K562 (cell line): Measurements from ENCODE around the gene KRTAP4-3. TPM values are rescaled to one million over a fixed set of nuclear protein-coding genes. Genes with fewer than 3 reads are reported as not detected.

ENCODE experiments used
- ATAC-seq: fragments of 200-7000 bp; cut with Tn5 transposase; 3 replicates; pipeline ENCODE4 v1.9.1; 2020; ENCODE audit warnings: moderate library complexity
- BruUV-seq: library from RNA; stranded (reverse); fragments of 400-500 nt; replicated peaks from 2 replicates; lab custom pipeline; 2021; lab: Mats Ljungman, UMichigan
- CTCF ChIA-PET: fragments of 300-600 bp; formaldehyde crosslinking; extraction: SDS; loops from one replicate; lab custom pipeline; 2021; ENCODE audit warnings: low intra/inter-chr PET ratio; lab: Yijun Ruan, JAX
- POLR2A ChIA-PET: fragments of 300-600, 350-650 bp; sonication (Branson Sonifier 250); formaldehyde crosslinking; extraction: SDS; loops from one replicate; lab custom pipeline; 2021; ENCODE audit warnings: antibody characterized with exemption, inconsistent platforms; lab: Yijun Ruan, JAX
- DNase-seq, 4 experiments: peaks; one replicate each; pipeline versions ENCODE4 v3.0.0 to v3.0.0-alpha.2; 2011 to 2018; ENCODE audit warnings: low spot score in 3 of 4, mixed read lengths in 3 of 4; ENCODE audit errors: extremely low read depth in 1 of 4
- FAIRE-seq: peaks from 2 replicates; lab custom pipeline; 2011; peaks lifted over from hg19 to GRCh38; lab: Jason Lieb, UNC
- H2AFZ ChIP-seq: 2 replicates; pipeline ENCODE4 v1.6.0; 2011; ENCODE audit warnings: low read depth, low read length, control low read depth, inconsistent platforms
- H3K27ac ChIP-seq: fragments of 200-600 bp; 3 replicates; pipeline ENCODE4 v1.8.0; 2011; ENCODE audit warnings: low read depth, mild to moderate bottlenecking, control low read depth, inconsistent platforms, low read length, moderate library complexity, mixed read lengths; ENCODE audit errors: extremely low read depth
- H3K27me3 ChIP-seq, 2 experiments: fragments of 300-600 bp in 1 of 2; 2 replicates in 1 of 2; 3 replicates in 1 of 2; pipeline versions ENCODE4 v1.6.0 to v1.8.0; 2011; ENCODE audit warnings: inconsistent platforms in 2 of 2, low read length in 2 of 2, mild to moderate bottlenecking in 1 of 2, mixed read lengths in 1 of 2, moderate library complexity in 1 of 2; ENCODE audit not compliant: control insufficient read depth in 2 of 2, insufficient read depth in 2 of 2
- H3K36me3 ChIP-seq: fragments of 300-600 bp; 3 replicates; pipeline ENCODE4 v1.8.0; 2011; ENCODE audit warnings: mild to moderate bottlenecking, low read length, inconsistent platforms; ENCODE audit not compliant: control insufficient read depth, insufficient read depth
- H3K4me1 ChIP-seq, 2 experiments: fragments of 200-600 bp in 1 of 2; replicated peaks in 1 of 2; 2 replicates in 1 of 2; 3 replicates in 1 of 2; pipeline versions ENCODE4 v1.5.1 to v1.8.0; 2011; ENCODE audit warnings: inconsistent platforms in 2 of 2, low read length in 2 of 2, mild to moderate bottlenecking in 1 of 2, mixed read lengths in 1 of 2, moderate library complexity in 1 of 2; ENCODE audit not compliant: control insufficient read depth in 2 of 2, insufficient read depth in 2 of 2
- H3K4me2 ChIP-seq: 2 replicates; pipeline ENCODE4 v1.6.1; 2011; ENCODE audit warnings: low read length, control low read depth, inconsistent platforms, mixed read lengths; ENCODE audit not compliant: insufficient read depth
- H3K4me3 ChIP-seq: fragments of 200-600 bp; sonication (generic), shearing (Covaris generic); 2 replicates; pipeline ENCODE4 v1.5.1; 2016; ENCODE audit warnings: control low read depth, inconsistent platforms
- H3K79me2 ChIP-seq: fragments of 200-600 bp; 3 replicates; pipeline ENCODE4 v1.8.0; 2011; ENCODE audit warnings: low read length, inconsistent platforms; ENCODE audit not compliant: control insufficient read depth, insufficient read depth
- H3K9ac ChIP-seq, 2 experiments: 2 replicates each; pipeline versions ENCODE4 v1.6.0 to v1.6.1; 2011; ENCODE audit warnings: low read depth in 2 of 2, low read length in 2 of 2, control low read depth in 1 of 2, inconsistent platforms in 1 of 2, mild to moderate bottlenecking in 1 of 2, mixed read lengths in 1 of 2; ENCODE audit not compliant: insufficient read depth in 1 of 2
- H3K9me1 ChIP-seq: one replicate; pipeline ENCODE4 v1.6.0; 2011; ENCODE audit warnings: inconsistent platforms, mild to moderate bottlenecking, low read length, moderate library complexity; ENCODE audit not compliant: control insufficient read depth, insufficient read depth
- H3K9me3 ChIP-seq: replicated peaks from 2 replicates; pipeline ENCODE4 v1.5.1; 2011; ENCODE audit warnings: low read depth, low read length, inconsistent platforms; ENCODE audit not compliant: control insufficient read depth, insufficient read depth
- H4K20me1 ChIP-seq: replicated peaks from 2 replicates; pipeline ENCODE4 v1.6.1; 2011; ENCODE audit warnings: low read length, inconsistent platforms, mixed read lengths; ENCODE audit not compliant: control insufficient read depth, insufficient read depth
- ARHGAP35 ChIP-seq: fragments of 450-650 bp; IDR thresholded peaks from 2 replicates; pipeline ENCODE4 v1.6.1; 2018; ENCODE audit not compliant: partially characterized antibody
- ARID1B ChIP-seq: fragments of 450-650 bp; IDR thresholded peaks from 2 replicates; pipeline ENCODE4 v1.6.1; 2016; ENCODE audit warnings: antibody characterized with exemption, mild to moderate bottlenecking, inconsistent platforms
- C11orf30 ChIP-seq: fragments of 450-650 bp; IDR thresholded peaks from 2 replicates; pipeline ENCODE4 v1.6.1; 2016; ENCODE audit warnings: low read depth, mild to moderate bottlenecking
- EGR1 ChIP-seq: fragments of 450-650 bp; conservative IDR thresholded peaks from 2 replicates; pipeline ENCODE4 v1.6.1; 2017; ENCODE audit warnings: mild to moderate bottlenecking
- FOXA1 ChIP-seq: fragments of 450-650 bp; IDR thresholded peaks from 2 replicates; pipeline ENCODE4 v1.6.1; 2016; ENCODE audit warnings: mild to moderate bottlenecking, borderline replicate concordance
- GABPA ChIP-seq: fragments of 200-800 bp; sonication (Bioruptor generic); conservative IDR thresholded peaks from 2 replicates; pipeline ENCODE4 v1.6.1; 2016; ENCODE audit warnings: low read depth, missing genetic modification characterization, missing compliant biosample characterization
- HDAC3 ChIP-seq: fragments of 450-650 bp; IDR thresholded peaks from 2 replicates; pipeline ENCODE4 v1.6.1; 2018; ENCODE audit warnings: borderline replicate concordance, mild to moderate bottlenecking, moderate library complexity; ENCODE audit not compliant: partially characterized antibody
- MTA3 ChIP-seq: fragments of 450-650 bp; formaldehyde crosslinking; IDR thresholded peaks from 2 replicates; pipeline ENCODE4 v1.6.1; 2017; ENCODE audit warnings: mild to moderate bottlenecking, borderline replicate concordance
- NCOA6 ChIP-seq: fragments of 450-650 bp; IDR thresholded peaks from 2 replicates; pipeline ENCODE4 v1.6.1; 2017; ENCODE audit warnings: mild to moderate bottlenecking
- NELFE ChIP-seq: IDR thresholded peaks from 2 replicates; pipeline ENCODE4 v1.6.1; 2011; ENCODE audit warnings: mild to moderate bottlenecking; ENCODE audit not compliant: insufficient read depth, insufficient read length
- PHB ChIP-seq: fragments of 250-450 bp; sonication (Bioruptor Pico); IDR thresholded peaks from 2 replicates; pipeline ENCODE4 v1.5.0; 2021
- RBBP5 ChIP-seq: fragments of 200-600 bp; sonication (generic); IDR thresholded peaks from 2 replicates; pipeline ENCODE4 v1.6.1; 2012; ENCODE audit warnings: borderline replicate concordance, mild to moderate bottlenecking, low read length, control low read depth, inconsistent platforms; ENCODE audit not compliant: insufficient read depth, poor library complexity, severe bottlenecking
- RCOR1 ChIP-seq, 2 experiments: IDR thresholded peaks; 2 replicates each; pipeline ENCODE4 v1.6.1; 2012; ENCODE audit warnings: low read depth in 2 of 2, low read length in 2 of 2, borderline replicate concordance in 1 of 2, improper control_type of control experiment in 1 of 2
- TCFL5 ChIP-seq: fragments of 250-450 bp; sonication (Bioruptor Pico); conservative IDR thresholded peaks from 2 replicates; pipeline ENCODE4 v1.6.1; 2021; ENCODE audit warnings: mild to moderate bottlenecking, moderate library complexity, matching md5 sums
- TEAD1 ChIP-seq, 2 experiments: fragments of 450-650 bp in 1 of 2; sonication (generic) in 1 of 2; formaldehyde crosslinking; IDR thresholded peaks; 2 replicates each; pipeline versions ENCODE4 v1.4.0 to v1.8.0; 2020 to 2022; ENCODE audit warnings: mild to moderate bottlenecking in 2 of 2, missing genetic modification reagents in 1 of 2
- TRIM24 ChIP-seq, 2 experiments: fragments of 450-650 bp; IDR thresholded peaks; 2 replicates each; pipeline ENCODE4 v1.6.1; 2016
- ZNF165 ChIP-seq: fragments of 250-450 bp; sonication (Bioruptor Pico); IDR thresholded peaks from 2 replicates; pipeline ENCODE4 v1.4.0; 2020; ENCODE audit warnings: borderline replicate concordance
- ZNF561 ChIP-seq: fragments of 450-650 bp; formaldehyde crosslinking; conservative IDR thresholded peaks from 2 replicates; pipeline ENCODE4 v1.4.0; 2020; ENCODE audit warnings: mild to moderate bottlenecking, moderate library complexity
- ZNF778 ChIP-seq: fragments of 450-650 bp; formaldehyde crosslinking; IDR thresholded peaks from 2 replicates; pipeline ENCODE4 v1.4.0; 2020; ENCODE audit warnings: mild to moderate bottlenecking, moderate library complexity
- WGBS: fragments of 100-300 bp; shearing (Covaris generic); methylation state at CpG from one replicate; pipeline ENCODE4 v1.1.6; 2016; ENCODE audit warnings: low coverage, mixed read lengths; ENCODE audit not compliant: insufficient coverage; ENCODE audit errors: missing lambda C conversion rate; 5-methylcytosine and 5-hydroxymethylcytosine counted together
- in situ Hi-C: fragments of 300-500 bp; cut with MboI; formaldehyde crosslinking; loops from 4 replicates; pipeline ENCODE4 v1.15.0; 2018; ENCODE audit warnings: inconsistent platforms, mixed read lengths
- intact Hi-C: fragments of 100-400 bp; cut with micrococcal nuclease; formaldehyde crosslinking; loops from 2 replicates; pipeline ENCODE4 v1.14.2; 2022
- polyA plus RNA-seq, 8 experiments: library from polyadenylated mRNA; depleted of rRNA in 4 of 8; stranded (reverse) in 5 of 8; unstranded in 3 of 8; fragments of >200 nt; fragmentation: Nextera tagmentation in 2 of 8; fragmentation: Illumina TruSeq in 1 of 8; extraction: Ambion mirVana in 2 of 8; extraction: Trizol in 1 of 8; gene quantifications; 2 replicates each; pipeline versions ENCODE4 v1.2.1 to v1.2.3, GENCODE V29; 2011 to 2014; ENCODE audit warnings: inconsistent platforms in 1 of 8, missing spikeins in 1 of 8
- total RNA-seq, 7 experiments: library from RNA; depleted of rRNA in 6 of 7; stranded (reverse); fragments of >200 nt in 6 of 7; fragmentation: Illumina TruSeq in 2 of 7; extraction: Trizol in 2 of 7; gene quantifications; 2 replicates each; pipeline versions ENCODE4 v1.2.1 to v1.2.3, GENCODE V29; 2011 to 2021; ENCODE audit warnings: low replicate concordance in 1 of 7
- TF ChIP-seq, protein P1 (sequence below): fragments of 450-650 bp; formaldehyde crosslinking; IDR thresholded peaks from 2 replicates; pipeline ENCODE4 v1.4.0; 2020; ENCODE audit warnings: mild to moderate bottlenecking, moderate library complexity

The KRTAP4-3 gene
- total and polyA plus RNA-seq, 9 of the 15 experiments (the other 6 are each of a cell fraction or from before 2014, with no cell fraction given): not detected

- POLR2A ChIA-PET: no interaction called here
- FAIRE-seq: no peak
These were observed 17.0 kb upstream of the KRTAP4-3 start for GRCh38 chr17:41185001-41185400.

GRCh38 chr17:41184480-41184961 is 16.5 kb upstream of the KRTAP4-3 start, which contains the start of gene KRTAP4-1:
TSS of gene KRTAP4-1 (minus strand) at chr17:41184911. CDS start at chr17:41184854, 57 bp downstream.
- no TSS peak for BruUV-seq
- TF ChIP-seq ZNF165 (CRISPR knock-in tag) (no peak), C11orf30 (no peak), ARHGAP35 (no peak), RBBP5 (no peak), NELFE (no peak)
- TF ChIP-seq, protein P1, sequence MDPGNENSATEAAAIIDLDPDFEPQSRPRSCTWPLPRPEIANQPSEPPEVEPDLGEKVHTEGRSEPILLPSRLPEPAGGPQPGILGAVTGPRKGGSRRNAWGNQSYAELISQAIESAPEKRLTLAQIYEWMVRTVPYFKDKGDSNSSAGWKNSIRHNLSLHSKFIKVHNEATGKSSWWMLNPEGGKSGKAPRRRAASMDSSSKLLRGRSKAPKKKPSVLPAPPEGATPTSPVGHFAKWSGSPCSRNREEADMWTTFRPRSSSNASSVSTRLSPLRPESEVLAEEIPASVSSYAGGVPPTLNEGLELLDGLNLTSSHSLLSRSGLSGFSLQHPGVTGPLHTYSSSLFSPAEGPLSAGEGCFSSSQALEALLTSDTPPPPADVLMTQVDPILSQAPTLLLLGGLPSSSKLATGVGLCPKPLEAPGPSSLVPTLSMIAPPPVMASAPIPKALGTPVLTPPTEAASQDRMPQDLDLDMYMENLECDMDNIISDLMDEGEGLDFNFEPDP (CRISPR knock-in tag): no peak
- TF ChIP-seq, all 486 proteins: peak for 0
- no peaks in the 10 kb centered on the region for H3K9me1 ChIP-seq
- no peaks in the 10 kb centered on the region for H4K20me1 ChIP-seq
- no peaks in the 10 kb centered on the region for H3K79me2 ChIP-seq
- peaks cover 0 to 11% of the 10 kb centered on the region in 2 experiments; a peak in 3 of 5 replicates for H3K27me3 ChIP-seq
- H3K9me3 ChIP-seq: no peaks in the 10 kb centered on the region
- peaks cover 0 to 2% of the 10 kb centered on the region in 2 experiments; a peak in 2 of 5 replicates for H3K4me1 ChIP-seq
- H3K9ac ChIP-seq: no peak within 1 kb of the TSS
- 0% methylated on average over 9 of the region's 9 CpGs for WGBS
- no peak for FAIRE-seq
- no peak within 1 kb of the TSS for H2AFZ ChIP-seq
- H3K27ac ChIP-seq: no peak within 1 kb of the TSS
- intact Hi-C loops: no loop called here
- DNase-seq: no peak
- no peak within 1 kb of the TSS for H3K4me2 ChIP-seq
- in situ Hi-C loops: no loop called here
- POLR2A ChIA-PET: interaction anchor here (0.8 to 1.1 kb wide), 2 partner anchors 9 to 13 kb away, joined by 3 to 4 read pairs; no protein-coding TSS in a partner anchor
- no peak for ATAC-seq
- no peaks in the 10 kb centered on the region for H3K36me3 ChIP-seq
- H3K4me3 ChIP-seq: no peak within 1 kb of the TSS
- CTCF ChIA-PET: no interaction called here

More at GRCh38 chr17:41185001-41185400, 17.0 kb upstream of the KRTAP4-3 start:
- CTCF ChIA-PET: no interaction called here
- TF ChIP-seq ARID1B: no peak
- no peak for TF ChIP-seq TRIM24 (IDR thresholded peaks at IDR 0.05)
- TF ChIP-seq TCFL5: no peak
- no peak for TF ChIP-seq HDAC3
- TF ChIP-seq GABPA: no peak
- no peak for TF ChIP-seq RCOR1 (IDR thresholded peaks at IDR 0.05; ENCODE audit: borderline replicate concordance in 1 of 2, low read depth in 2 of 2, low read length in 2 of 2)
- no peak for TF ChIP-seq PHB
- TF ChIP-seq NCOA6: no peak
- TF ChIP-seq MTA3: no peak
- TF ChIP-seq FOXA1: no peak
- no peak for TF ChIP-seq EGR1
- no peak for TF ChIP-seq ZNF778 (CRISPR knock-in tag)
- no peak for TF ChIP-seq TEAD1 (CRISPR knock-in tag; IDR thresholded peaks at IDR 0.05)
- TF ChIP-seq ZNF561 (CRISPR knock-in tag): no peak
- ATAC-seq (no peak), DNase-seq (no peak)
- 0% methylated on average over 1 of the region's 1 CpG for WGBS
- Histone ChIP-seq H3K9ac (no peak overlapping the region), H3K4me2 (no peak overlapping the region), H3K4me1 (peaks cover 0 to 2% of the 10 kb centered on the region in 2 experiments; a peak in 2 of 5 replicates), H3K9me1 (no peaks in the 10 kb centered on the region), H3K79me2 (no peaks in the 10 kb centered on the region), H3K27me3 (peaks cover 0 to 11% of the 10 kb centered on the region in 2 experiments; a peak in 3 of 5 replicates), H3K9me3 (no peaks in the 10 kb centered on the region), H3K4me3 (no peak overlapping the region), H3K36me3 (no peaks in the 10 kb centered on the region), H3K27ac (no peak overlapping the region), H4K20me1 (no peaks in the 10 kb centered on the region), H2AFZ (no peak overlapping the region)
- BruUV-seq: no TSS peak
- intact Hi-C loops: no loop called here
- in situ Hi-C loops: no loop called here
